ENCODE data around the gene CHN2. TPM values are rescaled to one million over a fixed set of nuclear protein-coding genes. Genes with fewer than 3 reads are reported as not detected.

Gene CHN2
- total RNA-seq, 2 donors from 2014 or later, result 0.59 TPM; not detected in 1

GRCh38 chr7:29341156-29341555 is 146.6 kb downstream of the CHN2 start:
- DNase-seq (ENCODE audit: low spot score in 2 of 2) (no peak), ATAC-seq (no peak)
- no peaks in the 10 kb centered on the region for H3K36me3 Mint-ChIP-seq
- no peak overlapping the region for H3K27ac Mint-ChIP-seq
- no peaks in the 10 kb centered on the region for H3K9me3 Mint-ChIP-seq

GRCh38 chr7:29342761-29343160 is 148.2 kb downstream of the CHN2 start:
- no peak overlapping the region for H3K27ac Mint-ChIP-seq
- H3K36me3 Mint-ChIP-seq, result no peaks in the 10 kb centered on the region
- no peaks in the 10 kb centered on the region for H3K9me3 Mint-ChIP-seq
- no peak for DNase-seq (ENCODE audit: low spot score in 2 of 2)
- ATAC-seq, result no peak

GRCh38 chr7:29343399-29343798 is 148.8 kb downstream of the CHN2 start:
- Mint-ChIP-seq H3K27ac (no peak overlapping the region), H3K36me3 (no peaks in the 10 kb centered on the region), H3K9me3 (no peaks in the 10 kb centered on the region)
- ATAC-seq (no peak), DNase-seq (ENCODE audit: low spot score in 2 of 2) (no peak)

- ATAC-seq (no peak), DNase-seq (ENCODE audit: low spot score in 2 of 2) (no peak)
- Mint-ChIP-seq H3K9me3 (no peaks in the 10 kb centered on the region), H3K36me3 (no peaks in the 10 kb centered on the region), H3K27ac (no peak overlapping the region)
These were observed 149.9 kb downstream of the CHN2 start for GRCh38 chr7:29344334-29344978.

- Mint-ChIP-seq H3K27ac (no peak overlapping the region), H3K36me3 (no peaks in the 10 kb centered on the region), H3K9me3 (no peaks in the 10 kb centered on the region)
- ATAC-seq, result no peak
- DNase-seq (ENCODE audit: low spot score in 2 of 2), result no peak
These were observed 151.0 kb downstream of the CHN2 start for GRCh38 chr7:29345590-29345989.

GRCh38 chr7:29346231-29346978 is 151.8 kb downstream of the CHN2 start:
- Mint-ChIP-seq H3K27ac (no peak overlapping the region), H3K9me3 (no peaks in the 10 kb centered on the region), H3K36me3 (no peaks in the 10 kb centered on the region)
- DNase-seq (ENCODE audit: low spot score in 2 of 2) (no peak), ATAC-seq (no peak)

- no peak for ATAC-seq
These were observed 154.8 kb downstream of the CHN2 start for GRCh38 chr7:29349362-29349761.

GRCh38 chr7:29350351-29350750 is 155.8 kb downstream of the CHN2 start:
- DNase-seq (ENCODE audit: low spot score in 2 of 2) (no peak), ATAC-seq (no peak)
- no peaks in the 10 kb centered on the region for H3K36me3 Mint-ChIP-seq
- H3K27ac Mint-ChIP-seq, result no peak overlapping the region
- no peaks in the 10 kb centered on the region for H3K9me3 Mint-ChIP-seq

More at GRCh38 chr7:29349362-29349761, 154.8 kb downstream of the CHN2 start:
- DNase-seq (ENCODE audit: low spot score in 2 of 2), result no peak
- Mint-ChIP-seq H3K27ac (no peak overlapping the region), H3K9me3 (no peaks in the 10 kb centered on the region), H3K36me3 (no peaks in the 10 kb centered on the region)

GRCh38 chr7:29352041-29352440 is 157.5 kb downstream of the CHN2 start:
- no peak for DNase-seq (ENCODE audit: low spot score in 2 of 2)
- Mint-ChIP-seq H3K36me3 (no peaks in the 10 kb centered on the region), H3K27ac (no peak overlapping the region), H3K9me3 (no peaks in the 10 kb centered on the region)
- no peak for ATAC-seq

- Mint-ChIP-seq H3K36me3 (no peaks in the 10 kb centered on the region), H3K9me3 (no peaks in the 10 kb centered on the region), H3K27ac (no peak overlapping the region)
- ATAC-seq, result no peak
- DNase-seq (ENCODE audit: low spot score in 2 of 2), result no peak
These were observed 159.2 kb downstream of the CHN2 start for GRCh38 chr7:29353810-29354209.

- no peak for ATAC-seq
- H3K36me3 Mint-ChIP-seq, result no peaks in the 10 kb centered on the region
- H3K27ac Mint-ChIP-seq, result no peak overlapping the region
- H3K9me3 Mint-ChIP-seq, result no peaks in the 10 kb centered on the region
- no peak for DNase-seq (ENCODE audit: low spot score in 2 of 2)
These were observed 159.8 kb downstream of the CHN2 start for GRCh38 chr7:29354340-29354739.

GRCh38 chr7:29355388-29355787 is 160.8 kb downstream of the CHN2 start:
- DNase-seq (ENCODE audit: low spot score in 2 of 2) (no peak), ATAC-seq (no peak)
- Mint-ChIP-seq H3K9me3 (no peaks in the 10 kb centered on the region), H3K36me3 (no peaks in the 10 kb centered on the region), H3K27ac (no peak overlapping the region)

GRCh38 chr7:29356631-29357030 is 162.1 kb downstream of the CHN2 start:
- Mint-ChIP-seq H3K27ac (no peak overlapping the region), H3K9me3 (no peaks in the 10 kb centered on the region), H3K36me3 (no peaks in the 10 kb centered on the region)
- DNase-seq (ENCODE audit: low spot score in 2 of 2) (no peak), ATAC-seq (no peak)

GRCh38 chr7:29359482-29360093 is 165.0 kb downstream of the CHN2 start:
- no peak overlapping the region for H3K27ac Mint-ChIP-seq
- no peaks in the 10 kb centered on the region for H3K36me3 Mint-ChIP-seq
- no peak for ATAC-seq
- no peaks in the 10 kb centered on the region for H3K9me3 Mint-ChIP-seq
- DNase-seq (ENCODE audit: low spot score in 2 of 2), result no peak

- no peaks in the 10 kb centered on the region for H3K9me3 Mint-ChIP-seq
- no peak overlapping the region for H3K27ac Mint-ChIP-seq
- H3K36me3 Mint-ChIP-seq, result no peaks in the 10 kb centered on the region
- no peak for DNase-seq (ENCODE audit: low spot score in 2 of 2)
- ATAC-seq, result no peak
These were observed 166.4 kb downstream of the CHN2 start for GRCh38 chr7:29360633-29361625.

GRCh38 chr7:29362380-29362779 is 167.8 kb downstream of the CHN2 start:
- Mint-ChIP-seq H3K27ac (peak overlapping the region in 1 of 2 donors; percentile 16), H3K9me3 (no peaks in the 10 kb centered on the region), H3K36me3 (no peaks in the 10 kb centered on the region)
- ATAC-seq (no peak), DNase-seq (ENCODE audit: low spot score in 2 of 2) (no peak)
